Ovary (tissue), 3 donors: ENCODE results near the gene ARSI.

Source experiments
- CTCF ChIP-seq, 3 donors: fragments of 450-650 bp in 2 of 3; fragments of 200-600 bp in 1 of 3; IDR thresholded peaks; one replicate each; pipeline versions ENCODE4 v1.5.1 to v1.8.0; 2016 to 2022; ENCODE audit warnings: antibody characterized with exemption in 3 of 3, mild to moderate bottlenecking in 1 of 3
- POLR2A ChIP-seq: fragments of 450-650 bp; IDR thresholded peaks from one replicate; pipeline ENCODE4 v1.6.1; 2017; ENCODE audit warnings: antibody characterized with exemption, mild to moderate bottlenecking, moderate library complexity
- donor health status: DM: no; HTN: no; CAD: no.

GRCh38 chr5:150323092-150323491 lies 20.4 kb upstream of the ARSI start:
- TF ChIP-seq CTCF (IDR thresholded peaks at IDR 0.05): no peak
- no peak for TF ChIP-seq POLR2A
